Skeletal muscle cell (primary cell): ENCODE results near the gene FBXL4.

Experiments used
- DNase-seq: peaks from one replicate; pipeline ENCODE4 v3.0.0-alpha.2; 2010; ENCODE audit warnings: low read depth
- H3K4me3 ChIP-seq: 2 replicates; pipeline ENCODE4 v1.5.1; 2011; ENCODE audit warnings: low read depth, mild to moderate bottlenecking, control low read depth, low read length, moderate library complexity

Gene FBXL4

GRCh38 chr6:98842342-98843180 lies 105.2 kb downstream of the FBXL4 start:
- H3K4me3 ChIP-seq, result no peak overlapping the region
- DNase-seq, result no peak

GRCh38 chr6:98841621-98842341 lies 106.0 kb downstream of the FBXL4 start:
- DNase-seq, result no peak

GRCh38 chr6:98840996-98841513 lies 106.7 kb downstream of the FBXL4 start:
- no peak for DNase-seq
- H3K4me3 ChIP-seq, result no peak overlapping the region

More at GRCh38 chr6:98841621-98842341, 106.0 kb downstream of the FBXL4 start:
- H3K4me3 ChIP-seq, result no peak overlapping the region

- H3K4me3 ChIP-seq, result no peak overlapping the region
- no peak for DNase-seq
These were observed 107.4 kb downstream of the FBXL4 start for GRCh38 chr6:98840385-98840784.

GRCh38 chr6:98839781-98840361 lies 107.9 kb downstream of the FBXL4 start:
- no peak for DNase-seq
- no peak overlapping the region for H3K4me3 ChIP-seq

- DNase-seq, result no peak
These were observed 108.8 kb downstream of the FBXL4 start for GRCh38 chr6:98838975-98839374.

GRCh38 chr6:98838032-98838431 lies 109.7 kb downstream of the FBXL4 start:
- no peak for DNase-seq
- H3K4me3 ChIP-seq, result no peak overlapping the region

More at GRCh38 chr6:98838975-98839374, 108.8 kb downstream of the FBXL4 start:
- no peak overlapping the region for H3K4me3 ChIP-seq

- DNase-seq, result no peak
- no peak overlapping the region for H3K4me3 ChIP-seq
These were observed 110.5 kb downstream of the FBXL4 start for GRCh38 chr6:98836962-98837944.

GRCh38 chr6:98836025-98836961 lies 111.5 kb downstream of the FBXL4 start:
- no peak overlapping the region for H3K4me3 ChIP-seq
- DNase-seq, result no peak

- no peak for DNase-seq
- H3K4me3 ChIP-seq, result peak overlapping the region; percentile 23
These were observed 112.4 kb downstream of the FBXL4 start for GRCh38 chr6:98835149-98836024.

GRCh38 chr6:98834060-98835031 lies 113.4 kb downstream of the FBXL4 start, which contains the start of gene POU3F2:
TSS of gene POU3F2 (plus strand) at chr6:98834574. CDS start at chr6:98834874, 300 bp downstream.
- H3K4me3 ChIP-seq, result peak within 1 kb of the TSS; percentile 46
- DNase-seq, result peak; percentile 31

- DNase-seq, result no peak
- H3K4me3 ChIP-seq, result peak overlapping the region; percentile 46
These were observed 114.3 kb downstream of the FBXL4 start for GRCh38 chr6:98833307-98834059.

GRCh38 chr6:98833057-98833306 lies 114.8 kb downstream of the FBXL4 start:
- peak overlapping the region; percentile 46 for H3K4me3 ChIP-seq
- DNase-seq, result no peak

- H3K4me3 ChIP-seq, result peak overlapping the region; percentile 46
- DNase-seq, result peak; percentile 26
These were observed 115.3 kb downstream of the FBXL4 start for GRCh38 chr6:98832284-98833056.

GRCh38 chr6:98831959-98832283 lies 115.8 kb downstream of the FBXL4 start:
- DNase-seq, result no peak
- H3K4me3 ChIP-seq, result no peak overlapping the region
